Calu3 (cell line): ENCODE data around the gene NT5DC4. TPM values are rescaled to one million over a fixed set of nuclear protein-coding genes. Genes with fewer than 3 reads are reported as not detected.

Experiments used
- BruUV-seq: library from RNA; stranded (reverse); fragments of 400-500 nt; replicated peaks from 2 replicates; lab custom pipeline; 2021; lab: Mats Ljungman, UMichigan
- CTCF ChIA-PET: fragments of 300-600 bp; sonication (Branson Sonifier 250); formaldehyde crosslinking; loops from one replicate; lab custom pipeline; 2022; ENCODE audit warnings: antibody characterized with exemption; lab: Charles Lee
- DNase-seq: peaks from one replicate; pipeline ENCODE4 v3.0.0; 2022
- H3K27ac Mint-ChIP-seq: one replicate; pipeline ENCODE4 v1.8.0; 2022; ENCODE audit warnings: mixed read lengths; ENCODE audit not compliant: unreplicated experiment
- H3K27me3 Mint-ChIP-seq: one replicate; pipeline ENCODE4 v1.8.0; 2022; ENCODE audit warnings: mixed read lengths; ENCODE audit not compliant: unreplicated experiment
- H3K36me3 Mint-ChIP-seq: one replicate; pipeline ENCODE4 v1.8.0; 2022; ENCODE audit warnings: mild to moderate bottlenecking, moderate library complexity, mixed read lengths; ENCODE audit not compliant: insufficient read depth, unreplicated experiment
- H3K4me1 Mint-ChIP-seq: one replicate; pipeline ENCODE4 v1.8.0; 2022; ENCODE audit warnings: mild to moderate bottlenecking, low read depth, mixed read lengths; ENCODE audit not compliant: unreplicated experiment
- H3K4me3 Mint-ChIP-seq: one replicate; pipeline ENCODE4 v1.8.0; 2022; ENCODE audit warnings: mild to moderate bottlenecking, low read depth, moderate library complexity, mixed read lengths; ENCODE audit not compliant: unreplicated experiment
- H3K9me3 Mint-ChIP-seq: one replicate; pipeline ENCODE4 v1.8.0; 2022; ENCODE audit warnings: low read depth, mixed read lengths; ENCODE audit not compliant: unreplicated experiment
- CTCF ChIP-seq: fragments of 200-600 bp; IDR thresholded peaks from one replicate; pipeline ENCODE4 v1.8.0; 2022; ENCODE audit warnings: antibody characterized with exemption; ENCODE audit not compliant: unreplicated experiment
- intact Hi-C: fragments of 100-400 bp; cut with micrococcal nuclease; formaldehyde crosslinking; loops from one replicate; pipeline ENCODE4 v1.10.0; 2022; ENCODE audit not compliant: unreplicated experiment
- total RNA-seq: library from RNA; stranded (reverse); gene quantifications from 2 replicates; pipeline ENCODE4 v1.2.3, GENCODE V29; 2022

The NT5DC4 gene
- total RNA-seq, 1 experiment from 2014 or later = 10.1 TPM

GRCh38 chr2:112727276-112728028, 6.6 kb downstream of the NT5DC4 start:
- no peak for TF ChIP-seq CTCF
- no peaks in the 10 kb centered on the region for H3K9me3 Mint-ChIP-seq
- no TSS peak for BruUV-seq
- intact Hi-C loops = no loop called here
- H3K4me1 Mint-ChIP-seq = peaks cover 38% of the 10 kb centered on the region
- H3K27ac Mint-ChIP-seq = peak overlapping the region; percentile 92
- H3K4me3 Mint-ChIP-seq = peak overlapping the region; percentile 67
- DNase-seq = no peak
- H3K36me3 Mint-ChIP-seq = peaks cover 21% of the 10 kb centered on the region
- CTCF ChIA-PET = interaction anchor here (1.2 to 3.4 kb wide), 10 partner anchors 10 to 231 kb away, joined by 3 to 92 read pairs (median 10); partner anchors contain the start of genes CHCHD5 and SLC20A1
- H3K27me3 Mint-ChIP-seq = no peaks in the 10 kb centered on the region

- no TSS peak for BruUV-seq
- DNase-seq = no peak
- no peak for TF ChIP-seq CTCF
- H3K9me3 Mint-ChIP-seq = no peaks in the 10 kb centered on the region
- CTCF ChIA-PET = interaction anchor here (1.0 to 2.6 kb wide), 7 partner anchors 9 to 231 kb away, joined by 3 to 15 read pairs (median 7); no protein-coding TSS in a partner anchor
- no peaks in the 10 kb centered on the region for H3K27me3 Mint-ChIP-seq
- peaks cover 25% of the 10 kb centered on the region for H3K36me3 Mint-ChIP-seq
- no peak overlapping the region for H3K27ac Mint-ChIP-seq
- H3K4me3 Mint-ChIP-seq = no peak overlapping the region
- peaks cover 38% of the 10 kb centered on the region for H3K4me1 Mint-ChIP-seq
- intact Hi-C loops = no loop called here
Measured at GRCh38 chr2:112728029-112728362, 7.2 kb downstream of the NT5DC4 start.

- H3K9me3 Mint-ChIP-seq = no peaks in the 10 kb centered on the region
- intact Hi-C loops = no loop called here
- CTCF ChIA-PET = interaction anchor here (0.6 to 2.0 kb wide), 8 partner anchors 8 to 230 kb away, joined by 3 to 11 read pairs (median 4); no protein-coding TSS in a partner anchor
- peaks cover 25% of the 10 kb centered on the region for H3K36me3 Mint-ChIP-seq
- TF ChIP-seq CTCF = no peak
- H3K27ac Mint-ChIP-seq = no peak overlapping the region
- H3K4me1 Mint-ChIP-seq = peaks cover 38% of the 10 kb centered on the region
- no TSS peak for BruUV-seq
- no peaks in the 10 kb centered on the region for H3K27me3 Mint-ChIP-seq
- DNase-seq = peak; percentile 72
- H3K4me3 Mint-ChIP-seq = no peak overlapping the region
Measured at GRCh38 chr2:112728378-112729175, 7.8 kb downstream of the NT5DC4 start.

- no peak for DNase-seq
- TF ChIP-seq CTCF = no peak
- peaks cover 32% of the 10 kb centered on the region for H3K4me1 Mint-ChIP-seq
- no peak overlapping the region for H3K4me3 Mint-ChIP-seq
- H3K27ac Mint-ChIP-seq = no peak overlapping the region
- BruUV-seq = no TSS peak
- no peaks in the 10 kb centered on the region for H3K27me3 Mint-ChIP-seq
- H3K36me3 Mint-ChIP-seq = peaks cover 31% of the 10 kb centered on the region
- no peaks in the 10 kb centered on the region for H3K9me3 Mint-ChIP-seq
- intact Hi-C loops = no loop called here
- CTCF ChIA-PET = interaction anchor here (0.6 to 0.7 kb wide), 3 partner anchors 85 to 698 kb away, joined by 3 to 7 read pairs (median 6); no protein-coding TSS in a partner anchor
Measured at GRCh38 chr2:112730216-112730615, 9.4 kb downstream of the NT5DC4 start.
